A549 (cell line): Measurements from ENCODE around the gene ZNF428.

ENCODE experiments used
- BHLHE40 ChIP-seq: IDR thresholded peaks from 2 replicates; pipeline ENCODE4 v1.6.1; 2012; ENCODE audit warnings: low read depth, low read length, inconsistent platforms
- CTCF ChIP-seq: fragments of >200 bp; sonication (Bioruptor Twin); formaldehyde crosslinking; IDR thresholded peaks from 3 replicates; pipeline ENCODE4 v1.5.1; 2016
- EHMT2 ChIP-seq: fragments of 200-600 bp; sonication (generic); IDR thresholded peaks from 2 replicates; pipeline ENCODE4 v1.6.1; 2016; ENCODE audit warnings: antibody characterized with exemption, low read depth, mild to moderate bottlenecking, moderate library complexity
- ZNF302 ChIP-seq: fragments of 250-450 bp; sonication (Bioruptor Pico); IDR thresholded peaks from 2 replicates; pipeline ENCODE4 v1.9.0; 2021; ENCODE audit warnings: inconsistent platforms, mild to moderate bottlenecking, moderate library complexity

GRCh38 chr19:43616954-43617353, 2.5 kb downstream of the ZNF428 start:
- TF ChIP-seq ZNF302 (CRISPR knock-in tag) (no peak), CTCF (no peak), BHLHE40 (no peak), EHMT2 (no peak)
